ENCODE measurements around the gene DEFB123. TPM values are rescaled to one million over a fixed set of nuclear protein-coding genes. Genes with fewer than 3 reads are reported as not detected.

DEFB123 gene
- total RNA-seq, 2 donors from 2014 or later, result not detected

- Mint-ChIP-seq H3K4me1 (ENCODE audit: low read depth) (peaks cover 16% of the 10 kb centered on the region), H3K4me3 (no peak overlapping the region), H3K36me3 (ENCODE audit: insufficient read depth in 2 of 2) (peaks cover 2 to 3% of the 10 kb centered on the region in 2 donors), H3K27ac (no peak overlapping the region), H3K27me3 (ENCODE audit: low read depth) (peaks cover 50% of the 10 kb centered on the region), H3K9me3 (peaks cover 2% of the 10 kb centered on the region in 2 donors)
- ATAC-seq (replicated peaks in 1 of 2) (no peak), DNase-seq (no peak)
Measured at GRCh38 chr20:31476643-31477215, 36.3 kb downstream of the DEFB123 start.

- DNase-seq (peak in 1 of 2 donors; percentile 22), ATAC-seq (replicated peaks in 1 of 2) (no peak)
- Mint-ChIP-seq H3K4me1 (ENCODE audit: low read depth) (no peaks in the 10 kb centered on the region), H3K27me3 (ENCODE audit: low read depth) (peaks cover 38% of the 10 kb centered on the region), H3K4me3 (no peak overlapping the region), H3K27ac (no peak overlapping the region), H3K36me3 (ENCODE audit: insufficient read depth in 2 of 2) (peaks cover 0 to 2% of the 10 kb centered on the region in 2 donors), H3K9me3 (no peaks in the 10 kb centered on the region)
Measured at GRCh38 chr20:31484001-31484400, 43.6 kb downstream of the DEFB123 start.

DNA sequence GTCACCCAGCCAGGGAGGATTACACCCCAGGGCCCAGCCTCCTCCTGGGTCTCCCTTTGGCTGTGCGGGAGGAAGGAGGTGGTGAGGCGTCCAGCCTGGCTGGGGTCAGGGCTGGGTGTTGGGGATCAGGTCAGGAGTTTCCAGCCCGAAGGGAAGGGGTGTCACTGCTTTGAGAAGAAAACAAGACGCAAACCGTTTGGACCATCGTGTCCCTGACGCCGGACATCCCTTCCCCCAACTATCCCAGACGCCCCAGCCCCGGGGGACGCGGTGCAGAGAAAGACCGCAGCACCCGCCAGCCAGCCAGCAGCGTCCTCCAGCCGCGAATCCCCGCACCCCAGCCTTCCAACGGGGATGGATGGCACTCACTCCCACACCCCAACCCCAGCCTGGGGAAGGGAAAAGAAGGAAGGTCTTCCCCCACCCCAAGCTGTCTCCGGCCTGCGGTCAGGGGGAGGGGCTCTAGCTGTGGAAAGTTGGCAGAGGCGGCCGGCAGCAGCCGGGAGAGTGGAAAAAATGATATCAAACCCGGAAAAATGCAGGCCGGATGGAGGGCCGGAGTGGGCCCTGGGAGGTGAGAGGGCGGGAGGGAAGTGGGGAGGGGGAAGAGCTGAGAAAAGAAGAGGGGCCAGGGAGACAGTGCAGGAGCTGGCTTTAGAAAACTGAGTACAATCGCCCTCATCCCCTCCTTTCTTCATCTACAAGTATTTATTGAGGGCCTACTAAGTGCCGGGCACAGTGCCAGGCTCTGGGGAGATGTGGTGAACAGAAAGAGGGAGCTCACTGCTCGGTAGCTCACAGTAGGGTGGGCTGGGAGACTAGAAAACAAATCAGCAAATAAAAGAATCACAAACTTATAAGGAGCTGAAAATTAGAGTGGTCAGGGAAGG is 45.3 kb downstream of the DEFB123 start:
- ATAC-seq (replicated peaks in 1 of 2), result no peak
- H3K4me3 Mint-ChIP-seq, result no peak overlapping the region

DNA sequence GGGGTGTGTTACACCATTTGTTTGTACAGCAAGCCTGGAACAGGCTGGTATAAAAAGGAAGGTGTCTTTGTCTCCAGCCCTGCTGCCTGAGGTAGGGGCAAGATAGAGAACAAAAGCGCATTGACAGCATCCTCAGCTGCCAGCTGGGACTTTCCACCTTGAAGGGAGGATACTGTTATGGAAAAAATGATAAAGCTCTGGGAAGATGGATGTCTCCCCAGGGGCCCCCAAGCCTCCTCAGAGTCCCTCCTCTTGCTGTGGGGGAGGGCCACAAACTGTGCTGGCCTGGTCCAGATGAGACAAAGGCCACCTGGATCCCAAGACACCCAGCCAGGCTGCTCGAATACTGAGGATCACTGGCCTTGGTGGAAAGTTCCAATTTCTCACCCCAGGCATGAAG is 47.7 kb downstream of the DEFB123 start:
- H3K27ac Mint-ChIP-seq, result no peak overlapping the region

More for the DNA sequence above, 45.3 kb downstream of the DEFB123 start:
- Mint-ChIP-seq H3K27me3 (ENCODE audit: low read depth) (peaks cover 38% of the 10 kb centered on the region), H3K4me1 (ENCODE audit: low read depth) (no peaks in the 10 kb centered on the region), H3K9me3 (no peaks in the 10 kb centered on the region), H3K36me3 (ENCODE audit: insufficient read depth in 2 of 2) (peaks cover 0 to 2% of the 10 kb centered on the region in 2 donors), H3K27ac (no peak overlapping the region)
- DNase-seq, result no peak

DNA sequence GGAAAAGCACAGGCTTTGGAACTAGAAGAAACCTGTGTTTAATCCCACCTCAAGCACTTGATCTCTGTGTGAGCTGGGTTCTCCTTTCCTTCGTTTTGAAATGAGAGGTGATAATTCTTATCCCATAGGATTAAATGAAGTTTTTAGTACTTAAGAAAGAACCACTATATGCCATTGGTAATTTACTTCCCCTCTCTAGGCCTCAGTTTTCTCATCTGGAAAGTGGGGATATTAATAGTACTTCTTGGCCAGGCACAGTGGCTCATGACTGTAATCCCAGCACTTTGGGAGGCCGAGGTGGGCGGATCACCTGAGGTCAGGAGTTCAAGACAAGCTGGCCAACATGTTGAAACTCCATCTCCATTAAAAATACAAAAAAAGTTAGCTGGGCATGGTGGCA is 48.7 kb downstream of the DEFB123 start:
- H3K4me3 Mint-ChIP-seq, result no peak overlapping the region
- H3K27ac Mint-ChIP-seq, result no peak overlapping the region
- ATAC-seq (replicated peaks in 1 of 2), result no peak
- no peak for DNase-seq
- no peaks in the 10 kb centered on the region for H3K4me1 Mint-ChIP-seq (ENCODE audit: low read depth)
- no peaks in the 10 kb centered on the region for H3K9me3 Mint-ChIP-seq
- peaks cover 23% of the 10 kb centered on the region for H3K27me3 Mint-ChIP-seq (ENCODE audit: low read depth)
- H3K36me3 Mint-ChIP-seq (ENCODE audit: insufficient read depth in 2 of 2), result peaks cover 0 to 2% of the 10 kb centered on the region in 2 donors

More for the DNA sequence above, 47.7 kb downstream of the DEFB123 start:
- ATAC-seq (replicated peaks in 1 of 2), result no peak
- Mint-ChIP-seq H3K27me3 (ENCODE audit: low read depth) (peaks cover 20% of the 10 kb centered on the region), H3K9me3 (no peaks in the 10 kb centered on the region), H3K36me3 (ENCODE audit: insufficient read depth in 2 of 2) (peaks cover 0 to 2% of the 10 kb centered on the region in 2 donors), H3K4me1 (ENCODE audit: low read depth) (no peaks in the 10 kb centered on the region), H3K4me3 (no peak overlapping the region)
- DNase-seq, result no peak

DNA sequence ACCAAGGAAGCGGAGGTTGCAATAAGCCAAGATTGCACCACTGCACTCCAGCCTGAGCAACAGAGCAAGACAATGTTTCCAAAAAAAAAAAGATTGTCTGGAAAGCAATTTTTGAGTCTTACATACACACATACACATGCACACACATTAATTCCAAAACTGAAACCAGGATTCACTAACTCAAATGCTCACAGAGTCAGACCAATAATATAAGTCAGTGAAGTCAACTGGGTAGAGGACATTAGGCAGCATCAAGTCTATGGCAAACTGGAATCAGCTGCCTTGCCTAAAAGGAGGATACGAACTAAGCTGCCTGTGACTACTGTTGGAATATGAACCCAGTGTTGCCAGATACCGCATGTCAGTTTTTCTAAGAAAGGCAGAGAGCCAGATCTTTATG is 50.3 kb downstream of the DEFB123 start:
- no peak overlapping the region for H3K4me3 Mint-ChIP-seq
- H3K36me3 Mint-ChIP-seq (ENCODE audit: insufficient read depth in 2 of 2), result no peaks in the 10 kb centered on the region
- no peak for DNase-seq
- H3K4me1 Mint-ChIP-seq (ENCODE audit: low read depth), result no peaks in the 10 kb centered on the region
- ATAC-seq (replicated peaks in 1 of 2), result peak in 1 of 2 donors; percentile 51
- no peaks in the 10 kb centered on the region for H3K9me3 Mint-ChIP-seq
- H3K27me3 Mint-ChIP-seq (ENCODE audit: low read depth), result peaks cover 27% of the 10 kb centered on the region
- H3K27ac Mint-ChIP-seq, result no peak overlapping the region

DNA sequence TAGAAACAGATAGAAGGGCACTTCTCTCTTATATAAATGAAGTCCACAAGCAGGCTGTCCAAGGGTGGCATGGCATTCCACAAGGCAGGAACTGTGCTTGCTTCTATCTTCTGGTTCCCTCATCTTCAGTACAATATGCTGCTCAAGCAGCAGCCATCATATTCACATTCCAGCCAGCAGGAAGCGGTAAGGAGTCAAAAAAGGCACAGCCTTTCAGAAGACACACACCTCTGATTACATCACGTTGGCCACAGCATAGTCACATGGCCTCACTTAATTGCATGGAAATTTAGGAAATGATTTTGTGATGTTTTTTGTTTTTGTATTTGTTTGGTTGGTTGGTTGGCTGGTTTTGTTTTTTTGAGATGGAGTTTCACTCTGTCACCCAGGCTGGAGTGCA is 53.7 kb downstream of the DEFB123 start:
- Mint-ChIP-seq H3K9me3 (no peaks in the 10 kb centered on the region), H3K4me1 (ENCODE audit: low read depth) (no peaks in the 10 kb centered on the region), H3K27ac (no peak overlapping the region), H3K27me3 (ENCODE audit: low read depth) (peaks cover 33% of the 10 kb centered on the region), H3K4me3 (no peak overlapping the region), H3K36me3 (ENCODE audit: insufficient read depth in 2 of 2) (no peaks in the 10 kb centered on the region)
- DNase-seq (no peak), ATAC-seq (replicated peaks in 1 of 2) (no peak)

DNA sequence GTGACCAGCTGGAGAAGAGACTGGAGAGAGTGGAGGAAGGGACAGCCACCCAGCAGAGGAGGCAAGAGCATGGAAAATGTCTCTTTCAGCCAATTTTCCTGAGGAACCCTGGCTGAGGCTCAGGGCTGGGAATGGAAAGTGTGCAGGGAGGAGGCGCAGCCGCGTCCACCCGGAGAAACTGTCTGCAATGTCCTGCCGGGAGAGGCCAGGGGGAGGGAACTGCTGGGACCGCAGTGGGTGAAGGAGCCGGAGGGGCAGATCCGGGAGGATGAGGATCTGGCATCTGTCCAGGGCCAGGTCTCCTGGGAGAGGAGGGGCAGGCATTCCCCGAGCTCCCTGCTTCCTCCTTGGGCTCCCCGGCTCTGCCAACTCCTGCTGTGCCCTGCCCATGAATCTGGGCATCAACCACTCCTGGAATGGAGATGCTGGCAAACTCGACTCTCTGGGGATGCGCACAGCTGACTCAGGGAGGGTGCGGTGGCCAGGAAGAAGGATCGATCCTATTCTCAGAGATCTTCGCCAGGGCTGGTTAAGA is 56.4 kb downstream of the DEFB123 start:
- H3K4me1 Mint-ChIP-seq (ENCODE audit: low read depth), result no peaks in the 10 kb centered on the region
- H3K4me3 Mint-ChIP-seq, result no peak overlapping the region
- ATAC-seq (replicated peaks in 1 of 2) (no peak), DNase-seq (no peak)
- H3K9me3 Mint-ChIP-seq, result no peaks in the 10 kb centered on the region
- H3K27ac Mint-ChIP-seq, result no peak overlapping the region
- H3K27me3 Mint-ChIP-seq (ENCODE audit: low read depth), result peaks cover 33% of the 10 kb centered on the region
- H3K36me3 Mint-ChIP-seq (ENCODE audit: insufficient read depth in 2 of 2), result no peaks in the 10 kb centered on the region

DNA sequence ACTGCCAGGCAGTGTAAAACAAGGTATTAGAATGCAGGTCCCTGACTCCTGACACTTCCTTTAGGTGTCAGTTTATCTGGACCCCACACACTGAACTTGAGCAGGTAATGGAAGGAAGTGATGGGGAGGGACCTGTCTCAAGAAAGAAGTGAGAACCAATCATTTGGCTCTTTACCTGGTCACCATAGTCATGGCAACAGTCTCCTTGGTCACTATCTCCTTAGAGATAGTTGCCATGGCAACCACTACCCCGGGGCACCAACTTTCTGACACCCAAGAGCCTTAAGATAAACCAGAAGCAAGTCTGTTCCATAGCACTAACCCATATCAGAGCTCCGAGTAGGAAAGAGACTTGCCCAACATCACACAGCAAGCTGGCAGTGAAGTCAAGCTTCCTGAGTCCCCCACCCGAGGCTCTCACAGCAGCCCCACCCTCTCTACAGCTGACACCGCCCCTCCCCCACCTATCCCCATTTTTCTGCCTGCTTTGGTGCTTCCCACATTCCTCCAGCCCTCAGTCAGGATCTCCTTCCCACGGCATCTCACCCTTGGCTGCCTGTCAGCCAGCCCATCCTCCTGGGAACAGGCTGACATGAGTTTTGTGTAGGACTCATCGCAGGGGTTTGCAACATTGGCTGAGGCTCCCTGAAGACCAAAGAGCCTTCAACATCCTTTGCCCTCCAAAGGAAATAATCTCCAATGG is 57.6 kb downstream of the DEFB123 start:
- no peaks in the 10 kb centered on the region for H3K36me3 Mint-ChIP-seq (ENCODE audit: insufficient read depth in 2 of 2)
- H3K27ac Mint-ChIP-seq, result no peak overlapping the region
- DNase-seq, result no peak
- no peaks in the 10 kb centered on the region for H3K9me3 Mint-ChIP-seq
- no peak for ATAC-seq (replicated peaks in 1 of 2)
- peaks cover 33% of the 10 kb centered on the region for H3K27me3 Mint-ChIP-seq (ENCODE audit: low read depth)
- no peak overlapping the region for H3K4me3 Mint-ChIP-seq
- H3K4me1 Mint-ChIP-seq (ENCODE audit: low read depth), result no peaks in the 10 kb centered on the region

Other genes with a start within 250 kb of the DEFB123 start
- not detected for gene DEFB115, start 183.0 kb upstream of the DEFB123 start, total RNA-seq
- gene DEFB116, start 132.0 kb upstream of the DEFB123 start, total RNA-seq, result not detected
- not detected for gene DEFB118, start 72.0 kb upstream of the DEFB123 start, total RNA-seq
- not detected for gene DEFB119, start 50.0 kb upstream of the DEFB123 start, total RNA-seq
- gene DEFB121, start 34.4 kb upstream of the DEFB123 start, total RNA-seq, result not detected
- gene DEFB124, start 34.5 kb downstream of the DEFB123 start, total RNA-seq, result not detected
- not detected for gene REM1, start 34.7 kb downstream of the DEFB123 start, total RNA-seq
- gene HM13, start 73.8 kb downstream of the DEFB123 start, total RNA-seq, result 100 to 1,000 TPM; 131 to 146 TPM
- 1 to 10 TPM in 1 of 2 donors, under 1 TPM in 1; 0.84 to 2.0 TPM for gene ID1, start 164.7 kb downstream of the DEFB123 start, total RNA-seq
- not detected for gene COX4I2, start 197.3 kb downstream of the DEFB123 start, total RNA-seq